Measurements from ENCODE around the gene C2orf78. TPM values are rescaled to one million over a fixed set of nuclear protein-coding genes. Genes with fewer than 3 reads are reported as not detected.

C2orf78 gene
- total and polyA plus RNA-seq, 4 experiments from 2014 or later: not detected

DNA sequence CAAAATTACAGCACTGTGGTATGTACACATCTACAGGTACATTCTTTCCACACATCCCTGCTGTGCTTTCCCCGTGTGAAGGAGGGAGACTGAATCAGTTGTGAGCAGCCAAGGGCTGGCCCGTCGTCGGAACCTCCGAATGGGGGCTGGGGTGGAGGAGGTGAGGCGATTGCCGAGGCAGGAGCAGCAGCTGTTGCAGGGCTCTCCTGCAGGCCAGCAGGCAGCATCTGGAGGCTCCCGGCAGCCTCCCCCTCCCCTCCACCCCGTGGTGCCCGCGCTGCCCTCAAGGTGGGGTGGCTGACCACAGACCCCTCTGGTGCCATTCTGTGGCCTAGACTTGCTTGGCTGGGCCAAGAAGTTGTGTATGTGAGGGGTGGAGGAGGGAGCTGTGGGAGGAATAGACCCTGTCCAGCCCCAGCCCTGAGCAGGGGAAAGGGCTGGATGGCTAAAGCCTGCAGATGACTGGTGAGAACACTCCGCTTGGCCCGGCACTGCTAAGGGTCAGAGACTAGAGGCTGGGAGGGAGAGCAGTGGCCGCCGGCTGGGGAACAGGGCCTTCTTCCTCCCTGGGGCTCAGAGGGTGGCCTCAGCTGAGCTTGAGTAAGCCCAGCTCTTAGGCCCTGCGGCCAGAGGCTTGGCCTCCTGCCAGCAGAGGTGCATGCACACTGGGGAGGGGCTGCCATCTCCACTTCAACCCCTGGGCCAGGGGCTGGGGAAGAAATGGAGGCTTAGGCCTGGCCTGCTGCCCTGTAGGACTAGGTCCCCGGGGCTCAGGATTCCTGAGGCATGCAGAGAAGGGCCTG, 52.4 kb downstream of the C2orf78 start:
- Mint-ChIP-seq H3K27me3 (no peaks in the 10 kb centered on the region), H3K36me3 (peaks cover 37 to 50% of the 10 kb centered on the region in 2 donors), H3K4me1 (peaks cover 23 to 41% (median 26%) of the 10 kb centered on the region in 4 donors), H3K4me3 (no peak overlapping the region), H3K27ac (no peak overlapping the region), H3K9me3 (peaks cover 0 to 3% (median 0%) of the 10 kb centered on the region in 8 donors)
- no peak for DNase-seq
- peaks cover 9% of the 10 kb centered on the region for H3K4me1 ChIP-seq (ENCODE audit: insufficient read depth, low read length)
- H3K27ac ChIP-seq (ENCODE audit: low read depth, low read length): no peak overlapping the region
- H3K27me3 ChIP-seq (ENCODE audit: insufficient read depth, low read length): no peaks in the 10 kb centered on the region
- no peaks in the 10 kb centered on the region for H3K9me3 ChIP-seq (ENCODE audit: control insufficient read depth in 1 of 2, low read length in 2 of 2)
- H3K4me3 ChIP-seq (ENCODE audit: low read length in 2 of 2): no peak overlapping the region
- POLR2A ChIA-PET (ENCODE audit: partially characterized antibody): interaction anchor here (0.6 kb wide), 1 partner anchor 8 kb away, joined by 3 read pairs; the partner anchor contains the start of gene STAMBP
- CTCF ChIA-PET (ENCODE audit: partially characterized antibody): no interaction called here
- intact Hi-C loops (cut with micrococcal nuclease): no loop called here
- H3K36me3 ChIP-seq (ENCODE audit: insufficient read depth, low read length): peaks cover 3% of the 10 kb centered on the region

DNA sequence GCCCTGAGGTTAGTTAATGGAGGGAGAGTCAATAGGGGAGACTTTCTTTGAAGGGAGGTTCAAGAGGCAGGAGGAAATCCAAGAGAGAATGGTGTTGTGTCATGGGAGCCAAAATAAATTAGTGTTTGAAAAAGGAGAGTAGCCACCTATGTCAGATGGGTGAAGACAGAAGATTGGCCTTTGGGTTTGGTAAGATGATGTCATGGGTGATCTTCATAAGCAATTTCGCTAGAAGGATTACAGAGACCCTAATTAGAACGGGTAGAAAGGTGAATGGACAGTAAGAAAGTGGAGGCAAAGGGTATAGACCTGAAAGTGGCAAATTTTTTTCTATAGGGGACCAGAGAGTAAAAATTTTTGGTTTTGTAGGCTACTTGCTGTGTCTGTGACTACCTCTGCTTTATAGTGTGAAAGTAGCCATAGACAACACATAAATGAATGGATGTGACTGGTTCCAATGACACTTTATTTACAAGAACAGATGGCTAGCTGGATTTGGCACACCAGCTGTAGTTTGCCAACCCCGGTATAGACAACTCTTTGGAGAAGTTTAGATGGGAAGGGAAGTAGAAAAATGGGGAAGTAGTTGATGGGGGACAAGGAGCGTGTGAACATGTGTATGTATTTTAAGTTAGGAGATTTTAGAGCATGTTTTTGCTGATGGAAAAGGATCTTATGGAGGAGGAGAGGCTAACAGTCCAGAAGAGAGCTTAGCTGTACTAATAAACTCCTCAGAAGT, 54.0 kb downstream of the C2orf78 start:
- intact Hi-C loops (cut with micrococcal nuclease): no loop called here
- H3K9me3 ChIP-seq (ENCODE audit: control insufficient read depth in 1 of 2, low read length in 2 of 2): no peaks in the 10 kb centered on the region
- POLR2A ChIA-PET (ENCODE audit: partially characterized antibody): no interaction called here
- no peak overlapping the region for H3K4me3 Mint-ChIP-seq
- CTCF ChIA-PET (ENCODE audit: partially characterized antibody): interaction anchor here (0.9 to 2.1 kb wide), 4 partner anchors 9 to 497 kb away, joined by 3 to 8 read pairs (median 4); partner anchors contain the start of gene STAMBP
- no peaks in the 10 kb centered on the region for H3K27me3 Mint-ChIP-seq
- H3K36me3 Mint-ChIP-seq: peaks cover 29 to 47% of the 10 kb centered on the region in 2 donors
- DNase-seq: no peak
- H3K36me3 ChIP-seq (ENCODE audit: insufficient read depth, low read length): peaks cover 3% of the 10 kb centered on the region
- peaks cover 16 to 37% (median 23%) of the 10 kb centered on the region in 4 donors for H3K4me1 Mint-ChIP-seq
- H3K4me3 ChIP-seq (ENCODE audit: low read length in 2 of 2): no peak overlapping the region
- H3K4me1 ChIP-seq (ENCODE audit: insufficient read depth, low read length): peaks cover under 1% of the 10 kb centered on the region
- peak overlapping the region in 5 of 7 donors; percentile 14 to 65 (median 22) for H3K27ac Mint-ChIP-seq
- no peak overlapping the region for H3K27ac ChIP-seq (ENCODE audit: low read depth, low read length)
- H3K27me3 ChIP-seq (ENCODE audit: insufficient read depth, low read length): no peaks in the 10 kb centered on the region
- H3K9me3 Mint-ChIP-seq: no peaks in the 10 kb centered on the region

- H3K27me3 ChIP-seq (ENCODE audit: insufficient read depth, low read length): no peaks in the 10 kb centered on the region
- no peak overlapping the region for H3K4me3 ChIP-seq (ENCODE audit: low read length in 2 of 2)
- H3K4me1 ChIP-seq (ENCODE audit: insufficient read depth, low read length): no peaks in the 10 kb centered on the region
- Mint-ChIP-seq H3K4me3 (no peak overlapping the region), H3K4me1 (peaks cover 16 to 37% (median 22%) of the 10 kb centered on the region in 4 donors), H3K36me3 (peaks cover 23 to 48% of the 10 kb centered on the region in 2 donors), H3K27me3 (no peaks in the 10 kb centered on the region), H3K9me3 (no peaks in the 10 kb centered on the region), H3K27ac (peak overlapping the region in 5 of 7 donors; percentile 4 to 19 (median 12))
- H3K9me3 ChIP-seq (ENCODE audit: control insufficient read depth in 1 of 2, low read length in 2 of 2): no peaks in the 10 kb centered on the region
- intact Hi-C loops (cut with micrococcal nuclease): no loop called here
- CTCF ChIA-PET (ENCODE audit: partially characterized antibody): interaction anchor here (0.9 to 2.1 kb wide), 5 partner anchors 10 to 496 kb away, joined by 3 to 8 read pairs (median 4); partner anchors contain the start of gene STAMBP
- H3K36me3 ChIP-seq (ENCODE audit: insufficient read depth, low read length): peaks cover 5% of the 10 kb centered on the region
- no peak for DNase-seq
- H3K27ac ChIP-seq (ENCODE audit: low read depth, low read length): no peak overlapping the region
- POLR2A ChIA-PET (ENCODE audit: partially characterized antibody): interaction anchor here (0.5 kb wide), 1 partner anchor 33 kb away, joined by 7 read pairs; no protein-coding TSS in a partner anchor
These were observed 55.0 kb downstream of the C2orf78 start for GRCh38 chr2:73838889-73839534.

DNA sequence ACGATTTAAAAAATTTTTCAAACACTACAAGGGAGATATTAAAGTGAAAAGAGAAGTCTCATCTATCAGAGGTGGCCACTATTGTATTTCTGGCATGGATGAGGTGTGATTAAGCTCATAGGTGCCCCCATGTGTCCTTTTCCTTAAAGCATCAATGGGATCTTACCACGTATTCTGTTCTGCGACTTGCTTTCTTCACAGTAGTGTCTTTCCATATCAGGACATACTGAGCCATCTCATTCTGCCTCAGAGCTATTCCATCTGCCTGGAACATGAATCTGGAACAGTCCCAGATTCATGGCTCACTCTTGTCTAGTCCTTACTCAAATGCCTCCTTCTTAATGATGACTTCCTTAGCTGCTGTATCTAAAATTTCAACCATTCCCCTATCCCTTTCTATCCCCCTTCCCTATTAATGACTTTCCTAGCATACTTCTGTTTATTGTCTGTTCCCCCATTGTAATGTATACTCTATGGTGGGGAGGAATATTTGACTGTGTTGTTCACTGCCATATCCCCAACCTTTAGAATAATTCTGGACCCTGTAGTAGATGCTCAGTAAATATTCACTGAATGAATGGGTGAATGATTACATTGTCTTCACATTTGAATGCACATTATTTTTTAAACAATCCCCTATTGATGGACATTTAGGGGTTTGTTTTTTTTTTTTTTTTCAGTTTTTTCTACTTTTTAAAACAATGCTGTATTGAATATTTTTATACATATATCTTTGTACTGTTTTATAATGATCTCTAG, 55.8 kb downstream of the C2orf78 start:
- Mint-ChIP-seq H3K27ac (peak overlapping the region in 2 of 7 donors; percentile 15 to 20), H3K4me1 (peaks cover 16 to 32% (median 20%) of the 10 kb centered on the region in 4 donors), H3K4me3 (no peak overlapping the region), H3K27me3 (no peaks in the 10 kb centered on the region), H3K9me3 (no peaks in the 10 kb centered on the region), H3K36me3 (peaks cover 24 to 51% of the 10 kb centered on the region in 2 donors)
- intact Hi-C loops (cut with micrococcal nuclease): no loop called here
- POLR2A ChIA-PET (ENCODE audit: partially characterized antibody): interaction anchor here (0.5 kb wide), 1 partner anchor 32 kb away, joined by 7 read pairs; no protein-coding TSS in a partner anchor
- Histone ChIP-seq H3K36me3 (ENCODE audit: insufficient read depth, low read length) (peaks cover 13% of the 10 kb centered on the region), H3K4me1 (ENCODE audit: insufficient read depth, low read length) (no peaks in the 10 kb centered on the region), H3K27ac (ENCODE audit: low read depth, low read length) (no peak overlapping the region), H3K27me3 (ENCODE audit: insufficient read depth, low read length) (no peaks in the 10 kb centered on the region), H3K9me3 (ENCODE audit: control insufficient read depth in 1 of 2, low read length in 2 of 2) (no peaks in the 10 kb centered on the region), H3K4me3 (ENCODE audit: low read length in 2 of 2) (no peak overlapping the region)
- no peak for DNase-seq
- CTCF ChIA-PET (ENCODE audit: partially characterized antibody): interaction anchor here (1.4 to 2.1 kb wide), 2 partner anchors 15 to 16 kb away, joined by 3 to 8 read pairs; no protein-coding TSS in a partner anchor

- no peak overlapping the region for H3K4me3 Mint-ChIP-seq
- peaks cover 15 to 27% (median 18%) of the 10 kb centered on the region in 4 donors for H3K4me1 Mint-ChIP-seq
- H3K27ac ChIP-seq (ENCODE audit: low read depth, low read length): no peak overlapping the region
- intact Hi-C loops (cut with micrococcal nuclease): no loop called here
- no peaks in the 10 kb centered on the region for H3K9me3 Mint-ChIP-seq
- H3K9me3 ChIP-seq (ENCODE audit: control insufficient read depth in 1 of 2, low read length in 2 of 2): no peaks in the 10 kb centered on the region
- POLR2A ChIA-PET (ENCODE audit: partially characterized antibody): interaction anchor here (1.1 kb wide), 1 partner anchor 14 kb away, joined by 3 read pairs; the partner anchor contains the start of gene STAMBP
- no peak overlapping the region for H3K4me3 ChIP-seq (ENCODE audit: low read length in 2 of 2)
- peaks cover 35% of the 10 kb centered on the region for H3K36me3 ChIP-seq (ENCODE audit: insufficient read depth, low read length)
- H3K36me3 Mint-ChIP-seq: peaks cover 30 to 63% of the 10 kb centered on the region in 2 donors
- no peaks in the 10 kb centered on the region for H3K4me1 ChIP-seq (ENCODE audit: insufficient read depth, low read length)
- CTCF ChIA-PET (ENCODE audit: partially characterized antibody): interaction anchor here (0.9 to 2.5 kb wide), 3 partner anchors 14 to 493 kb away, joined by 3 to 10 read pairs (median 8); partner anchors contain the start of gene STAMBP
- H3K27me3 Mint-ChIP-seq: no peaks in the 10 kb centered on the region
- H3K27me3 ChIP-seq (ENCODE audit: insufficient read depth, low read length): no peaks in the 10 kb centered on the region
- H3K27ac Mint-ChIP-seq: peak overlapping the region in 3 of 7 donors; percentile 18 to 44 (median 26)
- no peak for DNase-seq
These were observed 58.1 kb downstream of the C2orf78 start for GRCh38 chr2:73841912-73842738.

DNA sequence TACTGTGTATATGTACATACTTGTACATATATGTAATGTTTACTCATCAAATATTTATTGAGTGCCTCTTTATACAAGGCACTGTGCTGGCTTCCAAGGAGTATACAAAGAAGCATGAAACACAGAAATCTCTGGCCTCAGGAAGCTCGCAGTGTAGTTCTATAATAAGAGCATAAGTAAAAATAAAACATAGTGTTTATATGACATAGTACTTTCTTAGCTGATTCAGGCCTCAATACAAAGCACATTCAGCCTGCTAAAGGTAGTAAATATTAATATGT, 58.7 kb downstream of the C2orf78 start:
- Histone ChIP-seq H3K4me3 (ENCODE audit: low read length in 2 of 2) (no peak overlapping the region), H3K27ac (ENCODE audit: low read depth, low read length) (no peak overlapping the region), H3K9me3 (ENCODE audit: control insufficient read depth in 1 of 2, low read length in 2 of 2) (no peaks in the 10 kb centered on the region), H3K36me3 (ENCODE audit: insufficient read depth, low read length) (peaks cover 41% of the 10 kb centered on the region), H3K4me1 (ENCODE audit: insufficient read depth, low read length) (no peaks in the 10 kb centered on the region), H3K27me3 (ENCODE audit: insufficient read depth, low read length) (no peaks in the 10 kb centered on the region)
- Mint-ChIP-seq H3K4me1 (peaks cover 14 to 25% (median 17%) of the 10 kb centered on the region in 4 donors), H3K9me3 (no peaks in the 10 kb centered on the region), H3K36me3 (peaks cover 33 to 67% of the 10 kb centered on the region in 2 donors), H3K27me3 (no peaks in the 10 kb centered on the region), H3K4me3 (no peak overlapping the region), H3K27ac (no peak overlapping the region)
- ChIA-PET CTCF (ENCODE audit: partially characterized antibody) (interaction anchor here (0.9 to 2.5 kb wide), 3 partner anchors 15 to 492 kb away, joined by 3 to 10 read pairs (median 8); partner anchors contain the start of gene STAMBP), POLR2A (ENCODE audit: partially characterized antibody) (interaction anchor here (1.1 kb wide), 1 partner anchor 14 kb away, joined by 3 read pairs; the partner anchor contains the start of gene STAMBP)
- no peak for DNase-seq
- intact Hi-C loops (cut with micrococcal nuclease): no loop called here
